ENCODE results near the gene DSN1. TPM values are rescaled to one million over a fixed set of nuclear protein-coding genes. Genes with fewer than 3 reads are reported as not detected.

DSN1 gene
- total RNA-seq, 2 donors from 2014 or later = 1.8 to 5.6 TPM

GRCh38 chr20:36744764-36745191 lies 28.8 kb downstream of the DSN1 start:
- Histone ChIP-seq H3K27ac (peak overlapping the region; percentile 23 to 72 (median 56)), H3K4me1 (peaks cover 19% of the 10 kb centered on the region), H3K27me3 (no peaks in the 10 kb centered on the region), H3K36me3 (replicated peaks in 1 of 2; ENCODE audit: insufficient read depth in 1 of 2, low read depth in 2 of 2) (no peaks in the 10 kb centered on the region), H3K9me3 (no peaks in the 10 kb centered on the region), H3K4me3 (peak overlapping the region in 1 of 2 donors; percentile 53)
- whole genome bisulfite sequencing, 2 donors = 7 to 13% methylated on average over 5 to 8 of the region's 8 CpGs
- intact Hi-C loops (cut with DNase I) = no loop called here
- peak; percentile 59 to 70 (median 69) for DNase-seq
- TF ChIP-seq POLR2A (IDR thresholded peaks at IDR 0.05) (no peak), CTCF (IDR thresholded peaks at IDR 0.05) (no peak)
- peak; percentile 59 for ATAC-seq

GRCh38 chr20:36744243-36744642 lies 29.3 kb downstream of the DSN1 start:
- ATAC-seq = no peak

GRCh38 chr20:36742558-36742957 lies 31.0 kb downstream of the DSN1 start:
- DNase-seq (no peak), ATAC-seq (no peak)
- TF ChIP-seq CTCF (IDR thresholded peaks at IDR 0.05) = no peak
- no peak for TF ChIP-seq POLR2A (IDR thresholded peaks at IDR 0.05)
- no peaks in the 10 kb centered on the region for H3K9me3 ChIP-seq
- intact Hi-C loops (cut with DNase I) = no loop called here
- H3K4me1 ChIP-seq = peaks cover 19% of the 10 kb centered on the region
- H3K27me3 ChIP-seq = no peaks in the 10 kb centered on the region
- WGBS, 2 donors = 77 to 89% methylated on average over 2 of the region's 2 CpGs
- no peak overlapping the region for H3K4me3 ChIP-seq
- no peak overlapping the region for H3K27ac ChIP-seq
- no peaks in the 10 kb centered on the region for H3K36me3 ChIP-seq (replicated peaks in 1 of 2; ENCODE audit: insufficient read depth in 1 of 2, low read depth in 2 of 2)

More at GRCh38 chr20:36744243-36744642, 29.3 kb downstream of the DSN1 start:
- WGBS, 2 donors = 62 to 71% methylated on average over 4 of the region's 4 CpGs
- Histone ChIP-seq H3K4me3 (no peak overlapping the region), H3K4me1 (peaks cover 19% of the 10 kb centered on the region), H3K36me3 (replicated peaks in 1 of 2; ENCODE audit: insufficient read depth in 1 of 2, low read depth in 2 of 2) (no peaks in the 10 kb centered on the region), H3K27me3 (no peaks in the 10 kb centered on the region), H3K27ac (peak overlapping the region; percentile 23 to 72 (median 56)), H3K9me3 (no peaks in the 10 kb centered on the region)
- TF ChIP-seq CTCF (IDR thresholded peaks at IDR 0.05) = no peak
- no peak for TF ChIP-seq POLR2A (IDR thresholded peaks at IDR 0.05)
- intact Hi-C loops (cut with DNase I) = no loop called here
- DNase-seq = no peak

GRCh38 chr20:36741072-36741471 lies 32.5 kb downstream of the DSN1 start:
- no peak for ATAC-seq
- DNase-seq = no peak
- WGBS, 2 donors = 73% methylated on average over 4 of the region's 4 CpGs
- no peak for TF ChIP-seq POLR2A (IDR thresholded peaks at IDR 0.05)
- no peak for TF ChIP-seq CTCF (IDR thresholded peaks at IDR 0.05)
- Histone ChIP-seq H3K36me3 (replicated peaks in 1 of 2; ENCODE audit: insufficient read depth in 1 of 2, low read depth in 2 of 2) (no peaks in the 10 kb centered on the region), H3K4me1 (peaks cover 11% of the 10 kb centered on the region), H3K27ac (no peak overlapping the region), H3K27me3 (no peaks in the 10 kb centered on the region), H3K4me3 (no peak overlapping the region), H3K9me3 (no peaks in the 10 kb centered on the region)
- intact Hi-C loops (cut with DNase I) = no loop called here

GRCh38 chr20:36737183-36737499 lies 36.4 kb downstream of the DSN1 start:
- no peak overlapping the region for H3K27ac ChIP-seq
- no peak for ATAC-seq
- TF ChIP-seq POLR2A (IDR thresholded peaks at IDR 0.05) = no peak
- no peak for TF ChIP-seq CTCF (IDR thresholded peaks at IDR 0.05)
- H3K4me3 ChIP-seq = no peak overlapping the region
- H3K36me3 ChIP-seq (replicated peaks in 1 of 2; ENCODE audit: insufficient read depth in 1 of 2, low read depth in 2 of 2) = no peaks in the 10 kb centered on the region
- intact Hi-C loops (cut with DNase I) = no loop called here
- no peaks in the 10 kb centered on the region for H3K9me3 ChIP-seq
- WGBS, 2 donors = 93 to 95% methylated on average over 4 to 6 of the region's 6 CpGs
- no peak for DNase-seq
- H3K4me1 ChIP-seq = no peaks in the 10 kb centered on the region
- no peaks in the 10 kb centered on the region for H3K27me3 ChIP-seq

All from body of pancreas (tissue), 4 donors.